HCT116 (cell line): ENCODE results near the gene DHX57. TPM values are rescaled to one million over a fixed set of nuclear protein-coding genes. Genes with fewer than 3 reads are reported as not detected.

ENCODE experiments used
- ATAC-seq: fragments of 200-7000 bp; cut with Tn5 transposase; 2 replicates; pipeline ENCODE4 v1.9.1; 2020; ENCODE audit warnings: mild to moderate bottlenecking, moderate library complexity
- BruUV-seq: library from RNA; stranded (reverse); fragments of 400-500 nt; replicated peaks from 2 replicates; lab custom pipeline; 2021; lab: Mats Ljungman, UMichigan
- CTCF ChIA-PET: fragments of 300-600 bp; sonication (Branson Sonifier 250); formaldehyde crosslinking; loops from one replicate; lab custom pipeline; 2021; ENCODE audit warnings: antibody characterized with exemption; lab: Charles Lee
- POLR2A ChIA-PET: fragments of 300-600, 350-600 bp; sonication (Branson Sonifier 250); formaldehyde crosslinking; loops from one replicate; lab custom pipeline; 2021; ENCODE audit warnings: antibody characterized with exemption; lab: Charles Lee
- RAD21 ChIA-PET, 2 experiments: fragments of 300-600 bp; sonication (Branson Sonifier 250); formaldehyde crosslinking; loops; one replicate each; lab custom pipeline; 2023; ENCODE audit warnings: low total read pairs in 2 of 2; ENCODE audit not compliant: uncharacterized antibody in 2 of 2, unreplicated experiment in 2 of 2, low non-redundant PET in 1 of 2; lab: Charles Lee
- DNase-seq: peaks from one replicate; pipeline ENCODE4 v3.0.0-alpha.2; 2010; ENCODE audit warnings: low read depth, low spot score
- H2AFZ ChIP-seq: fragments of 200-600 bp; shearing (Covaris generic), sonication (generic); 2 replicates; pipeline ENCODE4 v1.6.1; 2017; ENCODE audit warnings: low read depth, mixed run types, mixed read lengths, antibody characterized with exemption, low read length; ENCODE audit not compliant: poor library complexity, severe bottlenecking
- H3K27ac ChIP-seq: 2 replicates; pipeline ENCODE4 v1.5.1; 2012; ENCODE audit warnings: low read depth, low read length
- H3K27me3 ChIP-seq: fragments of 200-600 bp; sonication (generic); 2 replicates; pipeline ENCODE4 v1.6.1; 2016; ENCODE audit warnings: mixed run types, low read length, mixed read lengths; ENCODE audit not compliant: insufficient read depth
- H3K36me3 ChIP-seq, 2 experiments: fragments of 200-500 bp in 1 of 2; fragments of 200-600 bp in 1 of 2; sonication (Bioruptor generic) in 1 of 2; sonication (generic) in 1 of 2; 2 replicates each; pipeline versions ENCODE4 v1.5.1 to v1.6.1; 2014 to 2016; ENCODE audit warnings: low read length in 2 of 2, inconsistent platforms in 1 of 2, mixed read lengths in 1 of 2, mixed run types in 1 of 2; ENCODE audit not compliant: insufficient read depth in 2 of 2, control insufficient read depth in 1 of 2
- H3K4me1 ChIP-seq, 2 experiments: fragments of 200-600 bp in 1 of 2; sonication (generic) in 1 of 2; 2 replicates each; pipeline versions ENCODE4 v1.5.1 to v1.6.1; 2012 to 2017; ENCODE audit warnings: low read length in 2 of 2, inconsistent platforms in 1 of 2, mild to moderate bottlenecking in 1 of 2, mixed read lengths in 1 of 2, mixed run types in 1 of 2, moderate library complexity in 1 of 2; ENCODE audit not compliant: insufficient read depth in 2 of 2, control insufficient read depth in 1 of 2
- H3K4me2 ChIP-seq: fragments of 200-600 bp; sonication (generic); 2 replicates; pipeline ENCODE4 v1.6.1; 2017; ENCODE audit warnings: mixed run types, low read length, mixed read lengths
- H3K4me3 ChIP-seq, 2 experiments: fragments of 200-600 bp in 1 of 2; sonication (generic) in 1 of 2; replicated peaks in 1 of 2; 2 replicates each; pipeline ENCODE4 v1.5.1; 2011 to 2016; ENCODE audit warnings: low read length in 2 of 2, control low read depth in 1 of 2, low read depth in 1 of 2, mild to moderate bottlenecking in 1 of 2, mixed read lengths in 1 of 2, mixed run types in 1 of 2
- H3K79me2 ChIP-seq: fragments of 200-600 bp; sonication (generic); 2 replicates; pipeline ENCODE4 v1.6.1; 2017; ENCODE audit warnings: mild to moderate bottlenecking, mixed run types, low read length, moderate library complexity, mixed read lengths; ENCODE audit not compliant: insufficient read depth
- H3K9ac ChIP-seq: fragments of 200-600 bp; sonication (generic); 2 replicates; pipeline ENCODE4 v1.6.1; 2016; ENCODE audit warnings: low read length, mixed read lengths
- H3K9me2 ChIP-seq: fragments of 200-600 bp; sonication (generic), shearing (Covaris generic); 2 replicates; pipeline ENCODE4 v1.6.1; 2017; ENCODE audit warnings: mixed run types, mild to moderate bottlenecking, moderate library complexity; ENCODE audit not compliant: insufficient read depth
- H3K9me3 ChIP-seq, 2 experiments: fragments of 200-500 bp in 1 of 2; fragments of 200-600 bp in 1 of 2; sonication (Bioruptor generic) in 1 of 2; sonication (generic) in 1 of 2; 2 replicates each; pipeline ENCODE4 v1.6.1; 2014 to 2017; ENCODE audit warnings: low read length in 2 of 2, mixed read lengths in 2 of 2, inconsistent platforms in 1 of 2, low read depth in 1 of 2, mild to moderate bottlenecking in 1 of 2, mixed run types in 1 of 2, moderate library complexity in 1 of 2; ENCODE audit not compliant: control insufficient read depth in 1 of 2, insufficient read depth in 1 of 2
- H4K20me1 ChIP-seq: fragments of 200-600 bp; sonication (generic), shearing (Covaris generic); 2 replicates; pipeline ENCODE4 v1.6.1; 2017; ENCODE audit warnings: mixed run types, mild to moderate bottlenecking, moderate library complexity; ENCODE audit not compliant: insufficient read depth
- CBX3 ChIP-seq: IDR thresholded peaks from 2 replicates; pipeline ENCODE4 v1.6.1; 2012; ENCODE audit warnings: low read depth
- EGR1 ChIP-seq: IDR thresholded peaks from 2 replicates; pipeline ENCODE4 v1.6.1; 2012; ENCODE audit warnings: low read depth
- EZH2 ChIP-seq: fragments of 200-600 bp; sonication (generic); IDR thresholded peaks from 2 replicates; pipeline ENCODE4 v1.6.1; 2017; ENCODE audit warnings: antibody characterized with exemption, mixed run types
- EZH2phosphoT487 ChIP-seq: fragments of 200-600 bp; IDR thresholded peaks from 2 replicates; pipeline ENCODE4 v1.6.1; 2018; ENCODE audit warnings: antibody characterized with exemption, borderline replicate concordance
- FOSL1 ChIP-seq: IDR thresholded peaks from 2 replicates; pipeline ENCODE4 v1.6.1; 2012; ENCODE audit warnings: low read depth
- JUND ChIP-seq: IDR thresholded peaks from 2 replicates; pipeline ENCODE4 v1.6.1; 2012
- MAX ChIP-seq: IDR thresholded peaks from 2 replicates; pipeline ENCODE4 v1.6.1; 2012
- POLR2A ChIP-seq: IDR thresholded peaks from 2 replicates; pipeline ENCODE4 v1.7.0; 2011; ENCODE audit warnings: borderline replicate concordance; ENCODE audit not compliant: insufficient read depth, insufficient read length; ENCODE audit errors: extremely low read depth
- POLR2AphosphoS5 ChIP-seq: IDR thresholded peaks from 2 replicates; pipeline ENCODE4 v1.6.1; 2011; ENCODE audit warnings: mild to moderate bottlenecking, low read depth, low read length, moderate library complexity
- RAD21 ChIP-seq: IDR thresholded peaks from 2 replicates; pipeline ENCODE4 v1.6.1; 2012; ENCODE audit warnings: low read depth, mild to moderate bottlenecking
- SP1 ChIP-seq: IDR thresholded peaks from 2 replicates; pipeline ENCODE4 v1.6.1; 2012; ENCODE audit warnings: low read depth
- SRF ChIP-seq: IDR thresholded peaks from 2 replicates; pipeline ENCODE4 v1.6.1; 2012; ENCODE audit warnings: low read depth
- TCF7L2 ChIP-seq: IDR thresholded peaks from 2 replicates; pipeline ENCODE4 v1.7.0; 2011; ENCODE audit warnings: borderline replicate concordance, inconsistent platforms; ENCODE audit not compliant: insufficient read depth, insufficient read length; ENCODE audit errors: extremely low read depth
- YY1 ChIP-seq: IDR thresholded peaks from 2 replicates; pipeline ENCODE4 v1.6.1; 2011; ENCODE audit warnings: low read length, low read depth, moderate library complexity, mild to moderate bottlenecking; ENCODE audit not compliant: insufficient replicate concordance; ENCODE audit errors: extremely low read depth
- ZBTB33 ChIP-seq: IDR thresholded peaks from 2 replicates; pipeline ENCODE4 v1.6.1; 2011; ENCODE audit warnings: mild to moderate bottlenecking, low read length, moderate library complexity; ENCODE audit not compliant: insufficient replicate concordance; ENCODE audit errors: extremely low read depth
- intact Hi-C: fragments of 100-400 bp; cut with micrococcal nuclease; formaldehyde crosslinking; loops from 2 replicates; pipeline ENCODE4 v1.10.0; 2022
- total RNA-seq: library from RNA; stranded (reverse); gene quantifications from one replicate; pipeline ENCODE4 v1.2.1, GENCODE V29; 2021; ENCODE audit not compliant: unreplicated experiment
- TF ChIP-seq, protein P1 (sequence below): IDR thresholded peaks from 2 replicates; pipeline ENCODE4 v1.6.1; 2012; ENCODE audit warnings: low read depth
- TF ChIP-seq, protein P2 (sequence below): IDR thresholded peaks from 2 replicates; pipeline ENCODE4 v1.6.1; 2012
- TF ChIP-seq, protein P3 (sequence below), 3 experiments: fragments of 200-600 bp in 1 of 3; sonication (generic) in 1 of 3; IDR thresholded peaks in 2 of 3; conservative IDR thresholded peaks in 1 of 3; 2 replicates each; pipeline ENCODE4 v1.5.1; 2012 to 2017; ENCODE audit warnings: low read depth in 2 of 3, low read length in 2 of 3, antibody characterized with exemption in 1 of 3, borderline replicate concordance in 1 of 3, control low read depth in 1 of 3, mild to moderate bottlenecking in 1 of 3, mixed read lengths in 1 of 3, mixed run types in 1 of 3, moderate library complexity in 1 of 3; ENCODE audit not compliant: insufficient read depth in 1 of 3

Gene DHX57
- total RNA-seq, 1 experiment from 2014 or later, result 19.4 TPM

GRCh38 chr2:38830526-38831159, 45.1 kb downstream of the DHX57 start:
- Histone ChIP-seq H3K27ac (no peak overlapping the region), H3K79me2 (no peaks in the 10 kb centered on the region), H3K4me2 (no peak overlapping the region), H3K27me3 (no peaks in the 10 kb centered on the region), H3K4me1 (peaks cover 4 to 9% of the 10 kb centered on the region in 2 experiments), H4K20me1 (no peaks in the 10 kb centered on the region), H3K4me3 (no peak overlapping the region), H2AFZ (no peak overlapping the region), H3K9me2 (no peaks in the 10 kb centered on the region), H3K9ac (no peak overlapping the region), H3K36me3 (peaks cover 3 to 5% of the 10 kb centered on the region in 2 experiments; a peak in 3 of 4 replicates), H3K9me3 (no peaks in the 10 kb centered on the region)
- DNase-seq, result no peak
- no peak for ATAC-seq
- intact Hi-C loops, result loop anchor here (5.0 to 10.0 kb wide), 2 partner anchors 248 to 296 kb away; no protein-coding TSS in a partner anchor
- TF ChIP-seq, protein P1, sequence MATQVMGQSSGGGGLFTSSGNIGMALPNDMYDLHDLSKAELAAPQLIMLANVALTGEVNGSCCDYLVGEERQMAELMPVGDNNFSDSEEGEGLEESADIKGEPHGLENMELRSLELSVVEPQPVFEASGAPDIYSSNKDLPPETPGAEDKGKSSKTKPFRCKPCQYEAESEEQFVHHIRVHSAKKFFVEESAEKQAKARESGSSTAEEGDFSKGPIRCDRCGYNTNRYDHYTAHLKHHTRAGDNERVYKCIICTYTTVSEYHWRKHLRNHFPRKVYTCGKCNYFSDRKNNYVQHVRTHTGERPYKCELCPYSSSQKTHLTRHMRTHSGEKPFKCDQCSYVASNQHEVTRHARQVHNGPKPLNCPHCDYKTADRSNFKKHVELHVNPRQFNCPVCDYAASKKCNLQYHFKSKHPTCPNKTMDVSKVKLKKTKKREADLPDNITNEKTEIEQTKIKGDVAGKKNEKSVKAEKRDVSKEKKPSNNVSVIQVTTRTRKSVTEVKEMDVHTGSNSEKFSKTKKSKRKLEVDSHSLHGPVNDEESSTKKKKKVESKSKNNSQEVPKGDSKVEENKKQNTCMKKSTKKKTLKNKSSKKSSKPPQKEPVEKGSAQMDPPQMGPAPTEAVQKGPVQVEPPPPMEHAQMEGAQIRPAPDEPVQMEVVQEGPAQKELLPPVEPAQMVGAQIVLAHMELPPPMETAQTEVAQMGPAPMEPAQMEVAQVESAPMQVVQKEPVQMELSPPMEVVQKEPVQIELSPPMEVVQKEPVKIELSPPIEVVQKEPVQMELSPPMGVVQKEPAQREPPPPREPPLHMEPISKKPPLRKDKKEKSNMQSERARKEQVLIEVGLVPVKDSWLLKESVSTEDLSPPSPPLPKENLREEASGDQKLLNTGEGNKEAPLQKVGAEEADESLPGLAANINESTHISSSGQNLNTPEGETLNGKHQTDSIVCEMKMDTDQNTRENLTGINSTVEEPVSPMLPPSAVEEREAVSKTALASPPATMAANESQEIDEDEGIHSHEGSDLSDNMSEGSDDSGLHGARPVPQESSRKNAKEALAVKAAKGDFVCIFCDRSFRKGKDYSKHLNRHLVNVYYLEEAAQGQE, result no peak
- TF ChIP-seq RAD21, result no peak
- no peak for TF ChIP-seq EZH2phosphoT487
- TF ChIP-seq EZH2, result no peak
- no peak for TF ChIP-seq FOSL1
- TF ChIP-seq POLR2AphosphoS5, result no peak
- TF ChIP-seq YY1, result no peak
- TF ChIP-seq, protein P2, sequence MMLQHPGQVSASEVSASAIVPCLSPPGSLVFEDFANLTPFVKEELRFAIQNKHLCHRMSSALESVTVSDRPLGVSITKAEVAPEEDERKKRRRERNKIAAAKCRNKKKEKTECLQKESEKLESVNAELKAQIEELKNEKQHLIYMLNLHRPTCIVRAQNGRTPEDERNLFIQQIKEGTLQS, result no peak
- no peak for TF ChIP-seq TCF7L2
- TF ChIP-seq, protein P3, sequence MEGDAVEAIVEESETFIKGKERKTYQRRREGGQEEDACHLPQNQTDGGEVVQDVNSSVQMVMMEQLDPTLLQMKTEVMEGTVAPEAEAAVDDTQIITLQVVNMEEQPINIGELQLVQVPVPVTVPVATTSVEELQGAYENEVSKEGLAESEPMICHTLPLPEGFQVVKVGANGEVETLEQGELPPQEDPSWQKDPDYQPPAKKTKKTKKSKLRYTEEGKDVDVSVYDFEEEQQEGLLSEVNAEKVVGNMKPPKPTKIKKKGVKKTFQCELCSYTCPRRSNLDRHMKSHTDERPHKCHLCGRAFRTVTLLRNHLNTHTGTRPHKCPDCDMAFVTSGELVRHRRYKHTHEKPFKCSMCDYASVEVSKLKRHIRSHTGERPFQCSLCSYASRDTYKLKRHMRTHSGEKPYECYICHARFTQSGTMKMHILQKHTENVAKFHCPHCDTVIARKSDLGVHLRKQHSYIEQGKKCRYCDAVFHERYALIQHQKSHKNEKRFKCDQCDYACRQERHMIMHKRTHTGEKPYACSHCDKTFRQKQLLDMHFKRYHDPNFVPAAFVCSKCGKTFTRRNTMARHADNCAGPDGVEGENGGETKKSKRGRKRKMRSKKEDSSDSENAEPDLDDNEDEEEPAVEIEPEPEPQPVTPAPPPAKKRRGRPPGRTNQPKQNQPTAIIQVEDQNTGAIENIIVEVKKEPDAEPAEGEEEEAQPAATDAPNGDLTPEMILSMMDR (IDR thresholded peaks at IDR 0.05 in 2 of 3, conservative IDR thresholded peaks at IDR 0.05 in 1 of 3; ENCODE audit: borderline replicate concordance in 1 of 3, insufficient read depth in 1 of 3, low read depth in 2 of 3, low read length in 2 of 3), result no peak
- TF ChIP-seq EGR1, result no peak
- no peak for TF ChIP-seq MAX
- TF ChIP-seq JUND, result no peak
- no peak for TF ChIP-seq ZBTB33
- TF ChIP-seq POLR2A, result no peak
- TF ChIP-seq SRF, result no peak
- no peak for TF ChIP-seq CBX3
- no peak for TF ChIP-seq SP1
- ChIA-PET RAD21 (no interaction called here), CTCF (no interaction called here), POLR2A (no interaction called here)
- no TSS peak for BruUV-seq
